Ishikawa (cell line): Measurements from ENCODE around the gene RAMP1.

Source experiments
- CEBPB ChIP-seq: IDR thresholded peaks from 2 replicates; pipeline ENCODE4 v1.6.1; 2012
- EP300 ChIP-seq: IDR thresholded peaks from 2 replicates; pipeline ENCODE4 v1.6.1; 2012; ENCODE audit warnings: borderline replicate concordance
- TAF1 ChIP-seq: IDR thresholded peaks from 2 replicates; pipeline ENCODE4 v1.6.1; 2012; ENCODE audit warnings: low read depth, mild to moderate bottlenecking
- YY1 ChIP-seq: IDR thresholded peaks from 2 replicates; pipeline ENCODE4 v1.6.1; 2012; ENCODE audit warnings: low read depth
- ZBTB7A ChIP-seq: IDR thresholded peaks from 2 replicates; pipeline ENCODE4 v1.6.1; 2012; ENCODE audit warnings: low read depth
- TF ChIP-seq, protein P1 (sequence below): IDR thresholded peaks from 2 replicates; pipeline ENCODE4 v1.6.1; 2012; ENCODE audit warnings: low read depth, mild to moderate bottlenecking
- TF ChIP-seq, protein P2 (sequence below): IDR thresholded peaks from 2 replicates; pipeline ENCODE4 v1.6.1; 2012

DNA sequence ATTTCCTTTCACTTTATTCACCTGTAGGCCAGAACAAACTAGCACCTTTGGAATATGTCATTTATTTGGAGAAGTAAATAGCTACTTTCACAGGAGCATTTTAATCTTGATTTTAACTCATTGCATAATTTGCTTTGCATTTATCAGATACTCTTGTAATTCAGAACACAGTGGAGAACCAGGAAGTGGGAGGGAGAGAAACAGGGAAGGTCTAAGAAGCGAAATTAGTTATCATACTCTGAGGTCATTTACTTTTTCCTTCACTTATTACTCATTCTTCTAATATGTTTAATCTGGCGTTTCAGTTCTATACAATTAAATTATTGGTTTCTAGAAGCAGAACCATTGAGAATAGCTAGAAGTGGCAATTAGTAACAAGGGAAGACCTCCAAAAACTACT is 40.2 kb upstream of the RAMP1 start:
- TF ChIP-seq CEBPB (no peak), TAF1 (no peak), ZBTB7A (no peak), YY1 (no peak), EP300 (no peak)
- TF ChIP-seq, protein P1, sequence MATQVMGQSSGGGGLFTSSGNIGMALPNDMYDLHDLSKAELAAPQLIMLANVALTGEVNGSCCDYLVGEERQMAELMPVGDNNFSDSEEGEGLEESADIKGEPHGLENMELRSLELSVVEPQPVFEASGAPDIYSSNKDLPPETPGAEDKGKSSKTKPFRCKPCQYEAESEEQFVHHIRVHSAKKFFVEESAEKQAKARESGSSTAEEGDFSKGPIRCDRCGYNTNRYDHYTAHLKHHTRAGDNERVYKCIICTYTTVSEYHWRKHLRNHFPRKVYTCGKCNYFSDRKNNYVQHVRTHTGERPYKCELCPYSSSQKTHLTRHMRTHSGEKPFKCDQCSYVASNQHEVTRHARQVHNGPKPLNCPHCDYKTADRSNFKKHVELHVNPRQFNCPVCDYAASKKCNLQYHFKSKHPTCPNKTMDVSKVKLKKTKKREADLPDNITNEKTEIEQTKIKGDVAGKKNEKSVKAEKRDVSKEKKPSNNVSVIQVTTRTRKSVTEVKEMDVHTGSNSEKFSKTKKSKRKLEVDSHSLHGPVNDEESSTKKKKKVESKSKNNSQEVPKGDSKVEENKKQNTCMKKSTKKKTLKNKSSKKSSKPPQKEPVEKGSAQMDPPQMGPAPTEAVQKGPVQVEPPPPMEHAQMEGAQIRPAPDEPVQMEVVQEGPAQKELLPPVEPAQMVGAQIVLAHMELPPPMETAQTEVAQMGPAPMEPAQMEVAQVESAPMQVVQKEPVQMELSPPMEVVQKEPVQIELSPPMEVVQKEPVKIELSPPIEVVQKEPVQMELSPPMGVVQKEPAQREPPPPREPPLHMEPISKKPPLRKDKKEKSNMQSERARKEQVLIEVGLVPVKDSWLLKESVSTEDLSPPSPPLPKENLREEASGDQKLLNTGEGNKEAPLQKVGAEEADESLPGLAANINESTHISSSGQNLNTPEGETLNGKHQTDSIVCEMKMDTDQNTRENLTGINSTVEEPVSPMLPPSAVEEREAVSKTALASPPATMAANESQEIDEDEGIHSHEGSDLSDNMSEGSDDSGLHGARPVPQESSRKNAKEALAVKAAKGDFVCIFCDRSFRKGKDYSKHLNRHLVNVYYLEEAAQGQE, result no peak
- TF ChIP-seq, protein P2, sequence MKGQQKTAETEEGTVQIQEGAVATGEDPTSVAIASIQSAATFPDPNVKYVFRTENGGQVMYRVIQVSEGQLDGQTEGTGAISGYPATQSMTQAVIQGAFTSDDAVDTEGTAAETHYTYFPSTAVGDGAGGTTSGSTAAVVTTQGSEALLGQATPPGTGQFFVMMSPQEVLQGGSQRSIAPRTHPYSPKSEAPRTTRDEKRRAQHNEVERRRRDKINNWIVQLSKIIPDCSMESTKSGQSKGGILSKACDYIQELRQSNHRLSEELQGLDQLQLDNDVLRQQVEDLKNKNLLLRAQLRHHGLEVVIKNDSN, result no peak
